ENCODE data around the gene KCNAB2.

DNA sequence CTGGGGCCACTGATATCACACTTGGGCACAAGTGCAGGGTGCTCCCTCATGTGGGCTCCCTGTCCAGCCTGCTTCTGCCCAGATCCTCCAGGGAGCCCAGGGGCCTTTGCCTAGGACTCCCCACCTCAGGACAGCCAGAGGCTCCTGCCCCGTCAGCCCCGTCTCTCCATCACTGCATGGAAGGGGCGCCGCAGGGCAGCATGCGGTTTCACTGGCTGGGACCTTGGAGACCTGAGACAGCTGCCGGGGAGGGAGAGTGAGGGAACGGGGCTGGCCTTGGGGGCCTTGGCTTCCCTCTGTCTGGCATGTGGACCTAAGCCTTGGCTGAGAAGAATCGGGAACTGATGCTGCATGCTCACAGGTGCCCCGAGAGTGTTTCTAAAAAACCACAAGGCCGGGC lies 46.5 kb downstream of the KCNAB2 start:
- TF ChIP-seq, protein P1, sequence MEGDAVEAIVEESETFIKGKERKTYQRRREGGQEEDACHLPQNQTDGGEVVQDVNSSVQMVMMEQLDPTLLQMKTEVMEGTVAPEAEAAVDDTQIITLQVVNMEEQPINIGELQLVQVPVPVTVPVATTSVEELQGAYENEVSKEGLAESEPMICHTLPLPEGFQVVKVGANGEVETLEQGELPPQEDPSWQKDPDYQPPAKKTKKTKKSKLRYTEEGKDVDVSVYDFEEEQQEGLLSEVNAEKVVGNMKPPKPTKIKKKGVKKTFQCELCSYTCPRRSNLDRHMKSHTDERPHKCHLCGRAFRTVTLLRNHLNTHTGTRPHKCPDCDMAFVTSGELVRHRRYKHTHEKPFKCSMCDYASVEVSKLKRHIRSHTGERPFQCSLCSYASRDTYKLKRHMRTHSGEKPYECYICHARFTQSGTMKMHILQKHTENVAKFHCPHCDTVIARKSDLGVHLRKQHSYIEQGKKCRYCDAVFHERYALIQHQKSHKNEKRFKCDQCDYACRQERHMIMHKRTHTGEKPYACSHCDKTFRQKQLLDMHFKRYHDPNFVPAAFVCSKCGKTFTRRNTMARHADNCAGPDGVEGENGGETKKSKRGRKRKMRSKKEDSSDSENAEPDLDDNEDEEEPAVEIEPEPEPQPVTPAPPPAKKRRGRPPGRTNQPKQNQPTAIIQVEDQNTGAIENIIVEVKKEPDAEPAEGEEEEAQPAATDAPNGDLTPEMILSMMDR (IDR thresholded peaks at IDR 0.05; ENCODE audit: low read length): no peak
- TF ChIP-seq EZH2 (optimal IDR thresholded peaks at IDR 0.05; ENCODE audit: low read depth, low read length) (no peak), EZH2phosphoT487 (IDR thresholded peaks at IDR 0.05; ENCODE audit: low read length) (no peak)

Data from MM.1S (cell line).